ENCODE measurements around the gene PRDM16.

- TF ChIP-seq CTCF (IDR thresholded peaks at IDR 0.05) (no peak), MAX (CRISPR knock-in tag; IDR thresholded peaks at IDR 0.05) (no peak), E2F1 (CRISPR knock-in tag; IDR thresholded peaks at IDR 0.05) (no peak), ZBTB43 (CRISPR knock-in tag; IDR thresholded peaks at IDR 0.05) (no peak), JUN (CRISPR knock-in tag; IDR thresholded peaks at IDR 0.05) (no peak), NR3C1 (CRISPR knock-in tag; conservative IDR thresholded peaks at IDR 0.05; ENCODE audit: low read depth) (no peak), TEAD4 (CRISPR knock-in tag; IDR thresholded peaks at IDR 0.05) (no peak), USF2 (CRISPR knock-in tag; IDR thresholded peaks at IDR 0.05) (no peak), ETV6 (CRISPR knock-in tag; IDR thresholded peaks at IDR 0.05) (no peak)
Measured at GRCh38 chr1:3196577-3197245, 127.7 kb downstream of the PRDM16 start.
